Ammon's horn (tissue), 1 donor: ENCODE results near the gene SYNPO2L.
"Not testable (repeated sequence)": the region's sequence is repeated elsewhere in the genome, so short reads cannot be mapped to it uniquely, and the experiment has no call there.

Source experiments
- DNase-seq: peaks from one replicate; pipeline ENCODE4 v3.0.0-alpha.2; 2016; ENCODE audit warnings: low spot score

Gene SYNPO2L

GRCh38 chr10:73623056-73623455 is 32.8 kb downstream of the SYNPO2L start:
- no peak for DNase-seq

- DNase-seq, result not testable (repeated sequence)
Observed at GRCh38 chr10:73620974-73621373, 34.9 kb downstream of the SYNPO2L start.

- DNase-seq, result not testable (repeated sequence)
Observed at GRCh38 chr10:73617143-73617542, 38.7 kb downstream of the SYNPO2L start.

GRCh38 chr10:73614720-73615119 is 41.1 kb downstream of the SYNPO2L start:
- DNase-seq, result no peak

- no peak for DNase-seq
Observed at GRCh38 chr10:73609116-73609515, 46.7 kb downstream of the SYNPO2L start.

GRCh38 chr10:73601486-73601921 is 54.3 kb downstream of the SYNPO2L start:
- DNase-seq, result no peak

- no peak for DNase-seq
Observed at GRCh38 chr10:73597346-73597745, 58.5 kb downstream of the SYNPO2L start.
